CD8-positive, alpha-beta memory T cell (primary cell): ENCODE data around the gene RYR3. TPM values are rescaled to one million over a fixed set of nuclear protein-coding genes. Genes with fewer than 3 reads are reported as not detected.

Experiments used
- CTCF ChIA-PET: fragments of 350-600 bp; sonication (Branson Sonifier 250); formaldehyde crosslinking; loops from one replicate; lab custom pipeline; 2021; ENCODE audit warnings: antibody characterized with exemption; lab: Charles Lee
- POLR2A ChIA-PET: fragments of 350-600 bp; sonication (Branson Sonifier 250); formaldehyde crosslinking; loops from one replicate; lab custom pipeline; 2021; ENCODE audit warnings: antibody characterized with exemption; lab: Charles Lee
- DNase-seq, 5 donors: peaks; one replicate each; pipeline versions ENCODE4 v3.0.0 to v3.0.0-alpha.2; 2020 to 2022; ENCODE audit warnings: mixed read lengths in 1 of 5
- H3K27ac ChIP-seq: one replicate; pipeline ENCODE4 v1.7.0; 2013; ENCODE audit warnings: low read depth, mild to moderate bottlenecking, low read length, moderate library complexity
- H3K27me3 ChIP-seq: 2 replicates; pipeline ENCODE4 v1.7.0; 2013; ENCODE audit warnings: low read length, mild to moderate bottlenecking; ENCODE audit not compliant: insufficient read depth, poor library complexity, severe bottlenecking
- H3K36me3 ChIP-seq: 2 replicates; pipeline ENCODE4 v1.7.0; 2013; ENCODE audit warnings: mild to moderate bottlenecking, low read length, moderate library complexity; ENCODE audit not compliant: insufficient read depth
- H3K4me1 ChIP-seq: 2 replicates; pipeline ENCODE4 v1.7.0; 2013; ENCODE audit warnings: mild to moderate bottlenecking, low read length, moderate library complexity; ENCODE audit not compliant: insufficient read depth
- H3K4me3 ChIP-seq: 2 replicates; pipeline ENCODE4 v1.7.0; 2013; ENCODE audit warnings: mild to moderate bottlenecking, low read length
- H3K9me3 ChIP-seq: 2 replicates; pipeline ENCODE4 v1.7.0; 2013; ENCODE audit warnings: mild to moderate bottlenecking, low read length
- H3K27ac Mint-ChIP-seq, 8 donors: one replicate each; pipeline ENCODE4 v1.8.0; 2020 to 2021; ENCODE audit warnings: mixed read lengths in 8 of 8, mild to moderate bottlenecking in 6 of 8, inconsistent platforms in 3 of 8, moderate library complexity in 3 of 8
- H3K27me3 Mint-ChIP-seq, 2 donors: one replicate each; pipeline ENCODE4 v1.8.0; 2020 to 2021; ENCODE audit warnings: mixed read lengths in 2 of 2, mild to moderate bottlenecking in 1 of 2, moderate library complexity in 1 of 2
- H3K36me3 Mint-ChIP-seq, 3 donors: one replicate each; pipeline ENCODE4 v1.8.0; 2020 to 2021; ENCODE audit warnings: mixed read lengths in 3 of 3, inconsistent platforms in 1 of 3, mild to moderate bottlenecking in 1 of 3
- H3K4me1 Mint-ChIP-seq, 3 donors: one replicate each; pipeline ENCODE4 v1.8.0; 2020 to 2021; ENCODE audit warnings: mixed read lengths in 3 of 3, inconsistent platforms in 1 of 3, mild to moderate bottlenecking in 1 of 3
- H3K4me3 Mint-ChIP-seq, 7 donors: one replicate each; pipeline ENCODE4 v1.8.0; 2020 to 2021; ENCODE audit warnings: mixed read lengths in 7 of 7, mild to moderate bottlenecking in 6 of 7, moderate library complexity in 4 of 7, inconsistent platforms in 2 of 7
- H3K9me3 Mint-ChIP-seq, 5 donors: one replicate each; pipeline ENCODE4 v1.8.0; 2020 to 2022; ENCODE audit warnings: mixed read lengths in 5 of 5, mild to moderate bottlenecking in 3 of 5, moderate library complexity in 2 of 5, inconsistent platforms in 1 of 5
- polyA plus RNA-seq: library from polyadenylated mRNA; unstranded; fragments of 300-500 nt; fragmentation: Illumina TruSeq; gene quantifications from one replicate; pipeline ENCODE4 v1.2.3, GENCODE V29; 2021
- total RNA-seq, 2 experiments: library from RNA; stranded (reverse); gene quantifications; one replicate each; pipeline ENCODE4 v1.2.3, GENCODE V29; 2021

RYR3 gene
- total and polyA plus RNA-seq, 3 experiments from 2014 or later: 0.08 TPM; not detected in 2

GRCh38 chr15:33826201-33826600, 515.4 kb downstream of the RYR3 start:
- POLR2A ChIA-PET: no interaction called here
- Mint-ChIP-seq H3K9me3 (no peaks in the 10 kb centered on the region), H3K36me3 (no peaks in the 10 kb centered on the region), H3K27me3 (peaks cover 0 to 20% of the 10 kb centered on the region in 2 donors), H3K27ac (no peak overlapping the region), H3K4me3 (no peak overlapping the region), H3K4me1 (no peaks in the 10 kb centered on the region)
- no peak overlapping the region for H3K27ac ChIP-seq
- no peaks in the 10 kb centered on the region for H3K4me1 ChIP-seq
- no peak overlapping the region for H3K4me3 ChIP-seq
- CTCF ChIA-PET: interaction anchor here (1.5 kb wide), 1 partner anchor 13 kb away, joined by 3 read pairs; no protein-coding TSS in a partner anchor
- H3K36me3 ChIP-seq: no peaks in the 10 kb centered on the region
- H3K9me3 ChIP-seq: no peaks in the 10 kb centered on the region
- DNase-seq: no peak
- H3K27me3 ChIP-seq: no peaks in the 10 kb centered on the region

GRCh38 chr15:33830351-33830750, 519.6 kb downstream of the RYR3 start:
- no peaks in the 10 kb centered on the region for H3K4me1 ChIP-seq
- H3K27ac ChIP-seq: no peak overlapping the region
- H3K9me3 Mint-ChIP-seq: no peaks in the 10 kb centered on the region
- H3K4me3 ChIP-seq: no peak overlapping the region
- H3K9me3 ChIP-seq: no peaks in the 10 kb centered on the region
- H3K27me3 Mint-ChIP-seq: peaks cover 5 to 28% of the 10 kb centered on the region in 2 donors
- H3K4me1 Mint-ChIP-seq: no peaks in the 10 kb centered on the region
- ChIA-PET CTCF (no interaction called here), POLR2A (no interaction called here)
- no peaks in the 10 kb centered on the region for H3K36me3 Mint-ChIP-seq
- H3K36me3 ChIP-seq: no peaks in the 10 kb centered on the region
- H3K27me3 ChIP-seq: no peaks in the 10 kb centered on the region
- no peak overlapping the region for H3K4me3 Mint-ChIP-seq
- DNase-seq: no peak
- H3K27ac Mint-ChIP-seq: no peak overlapping the region

- no peaks in the 10 kb centered on the region for H3K4me1 ChIP-seq
- no peak for DNase-seq
- no peaks in the 10 kb centered on the region for H3K9me3 Mint-ChIP-seq
- H3K36me3 ChIP-seq: no peaks in the 10 kb centered on the region
- H3K9me3 ChIP-seq: no peaks in the 10 kb centered on the region
- H3K36me3 Mint-ChIP-seq: no peaks in the 10 kb centered on the region
- H3K27ac ChIP-seq: no peak overlapping the region
- H3K27me3 ChIP-seq: no peaks in the 10 kb centered on the region
- POLR2A ChIA-PET: no interaction called here
- CTCF ChIA-PET: no interaction called here
- no peak overlapping the region for H3K4me3 ChIP-seq
- H3K4me1 Mint-ChIP-seq: no peaks in the 10 kb centered on the region
- no peak overlapping the region for H3K27ac Mint-ChIP-seq
- H3K4me3 Mint-ChIP-seq: no peak overlapping the region
- H3K27me3 Mint-ChIP-seq: peaks cover 5 to 21% of the 10 kb centered on the region in 2 donors
Observed at GRCh38 chr15:33831646-33832045, 520.9 kb downstream of the RYR3 start.

- H3K4me1 Mint-ChIP-seq: no peaks in the 10 kb centered on the region
- ChIA-PET POLR2A (no interaction called here), CTCF (no interaction called here)
- no peak overlapping the region for H3K27ac Mint-ChIP-seq
- H3K9me3 Mint-ChIP-seq: peaks cover 0 to 2% (median 0%) of the 10 kb centered on the region in 5 donors
- no peaks in the 10 kb centered on the region for H3K36me3 ChIP-seq
- no peak overlapping the region for H3K27ac ChIP-seq
- H3K4me1 ChIP-seq: no peaks in the 10 kb centered on the region
- no peak for DNase-seq
- H3K27me3 Mint-ChIP-seq: peaks cover 11 to 18% of the 10 kb centered on the region in 2 donors
- H3K4me3 Mint-ChIP-seq: no peak overlapping the region
- no peaks in the 10 kb centered on the region for H3K9me3 ChIP-seq
- H3K27me3 ChIP-seq: no peaks in the 10 kb centered on the region
- no peak overlapping the region for H3K4me3 ChIP-seq
- H3K36me3 Mint-ChIP-seq: no peaks in the 10 kb centered on the region
Observed at GRCh38 chr15:33834892-33835743, 524.4 kb downstream of the RYR3 start.

- no peak overlapping the region for H3K4me3 Mint-ChIP-seq
- H3K9me3 Mint-ChIP-seq: peaks cover 0 to 2% (median 0%) of the 10 kb centered on the region in 5 donors
- H3K27me3 ChIP-seq: no peaks in the 10 kb centered on the region
- H3K27ac ChIP-seq: no peak overlapping the region
- no peak overlapping the region for H3K4me3 ChIP-seq
- H3K27ac Mint-ChIP-seq: no peak overlapping the region
- ChIA-PET CTCF (no interaction called here), POLR2A (no interaction called here)
- H3K27me3 Mint-ChIP-seq: peaks cover 11 to 15% of the 10 kb centered on the region in 2 donors
- no peaks in the 10 kb centered on the region for H3K36me3 ChIP-seq
- no peaks in the 10 kb centered on the region for H3K36me3 Mint-ChIP-seq
- H3K4me1 Mint-ChIP-seq: no peaks in the 10 kb centered on the region
- no peaks in the 10 kb centered on the region for H3K9me3 ChIP-seq
- DNase-seq: no peak
- H3K4me1 ChIP-seq: no peaks in the 10 kb centered on the region
Observed at GRCh38 chr15:33837294-33837693, 526.5 kb downstream of the RYR3 start.

GRCh38 chr15:33839540-33839939, 528.8 kb downstream of the RYR3 start:
- ChIA-PET POLR2A (no interaction called here), CTCF (no interaction called here)
- Histone ChIP-seq H3K9me3 (no peaks in the 10 kb centered on the region), H3K36me3 (no peaks in the 10 kb centered on the region), H3K4me1 (no peaks in the 10 kb centered on the region), H3K27ac (no peak overlapping the region), H3K4me3 (no peak overlapping the region), H3K27me3 (no peaks in the 10 kb centered on the region)
- H3K27ac Mint-ChIP-seq: no peak overlapping the region
- H3K27me3 Mint-ChIP-seq: peaks cover 6 to 20% of the 10 kb centered on the region in 2 donors
- no peak overlapping the region for H3K4me3 Mint-ChIP-seq
- no peak for DNase-seq
- peaks cover 0 to 2% (median 0%) of the 10 kb centered on the region in 5 donors for H3K9me3 Mint-ChIP-seq
- no peaks in the 10 kb centered on the region for H3K4me1 Mint-ChIP-seq
- H3K36me3 Mint-ChIP-seq: no peaks in the 10 kb centered on the region

- POLR2A ChIA-PET: no interaction called here
- H3K4me3 Mint-ChIP-seq: no peak overlapping the region
- peaks cover 6 to 20% of the 10 kb centered on the region in 2 donors for H3K27me3 Mint-ChIP-seq
- H3K36me3 ChIP-seq: no peaks in the 10 kb centered on the region
- CTCF ChIA-PET: no interaction called here
- peaks cover 0 to 2% (median 0%) of the 10 kb centered on the region in 5 donors for H3K9me3 Mint-ChIP-seq
- no peak overlapping the region for H3K4me3 ChIP-seq
- H3K36me3 Mint-ChIP-seq: no peaks in the 10 kb centered on the region
- no peaks in the 10 kb centered on the region for H3K27me3 ChIP-seq
- no peaks in the 10 kb centered on the region for H3K4me1 ChIP-seq
- no peaks in the 10 kb centered on the region for H3K9me3 ChIP-seq
- no peaks in the 10 kb centered on the region for H3K4me1 Mint-ChIP-seq
- no peak for DNase-seq
- H3K27ac Mint-ChIP-seq: no peak overlapping the region
- no peak overlapping the region for H3K27ac ChIP-seq
Observed at GRCh38 chr15:33840615-33841014, 529.8 kb downstream of the RYR3 start.

- Histone ChIP-seq H3K4me1 (no peaks in the 10 kb centered on the region), H3K27me3 (no peaks in the 10 kb centered on the region), H3K9me3 (no peaks in the 10 kb centered on the region), H3K4me3 (no peak overlapping the region), H3K36me3 (no peaks in the 10 kb centered on the region), H3K27ac (no peak overlapping the region)
- no peak for DNase-seq
- CTCF ChIA-PET: no interaction called here
- H3K4me3 Mint-ChIP-seq: no peak overlapping the region
- H3K36me3 Mint-ChIP-seq: no peaks in the 10 kb centered on the region
- H3K9me3 Mint-ChIP-seq: no peaks in the 10 kb centered on the region
- POLR2A ChIA-PET: no interaction called here
- peaks cover 5 to 20% of the 10 kb centered on the region in 2 donors for H3K27me3 Mint-ChIP-seq
- no peaks in the 10 kb centered on the region for H3K4me1 Mint-ChIP-seq
- H3K27ac Mint-ChIP-seq: no peak overlapping the region
Observed at GRCh38 chr15:33844186-33844585, 533.4 kb downstream of the RYR3 start.
